Fibroblast of lung (primary cell): Measurements from ENCODE around the gene MRPL39.

ENCODE experiments used
- EZH2 ChIP-seq: IDR thresholded peaks from 2 replicates; pipeline ENCODE4 v1.5.1; 2012; ENCODE audit warnings: low read length, control low read depth, mild to moderate bottlenecking; ENCODE audit errors: missing control alignments
- TF ChIP-seq, protein P1 (sequence below), 2 donors: IDR thresholded peaks in 1 of 2; conservative IDR thresholded peaks in 1 of 2; 1 replicate in 1 of 2; 2 replicates in 1 of 2; pipeline ENCODE4 v1.5.1; 2011 to 2012; ENCODE audit warnings: low read length in 2 of 2, control low read depth in 1 of 2, inconsistent platforms in 1 of 2, low read depth in 1 of 2, mild to moderate bottlenecking in 1 of 2

DNA sequence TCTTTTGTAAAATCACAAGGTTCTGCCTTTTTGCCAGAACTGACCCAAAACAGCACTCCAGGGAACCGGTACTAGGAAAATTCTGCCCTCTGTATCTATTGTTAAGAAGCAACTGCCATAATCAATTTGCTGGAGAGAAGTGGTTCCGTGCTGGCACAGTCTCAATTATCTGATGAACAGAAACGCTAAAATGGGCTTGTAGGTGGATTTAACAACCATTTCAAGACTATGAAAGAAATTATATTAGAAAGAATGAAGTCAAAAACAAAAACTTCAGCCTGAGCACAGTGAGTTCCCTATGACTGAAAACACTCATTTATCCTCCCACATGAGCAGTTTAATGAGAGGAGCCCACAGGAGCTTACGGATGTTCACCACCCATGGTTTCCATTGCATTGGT lies 36.2 kb upstream of the MRPL39 start:
- TF ChIP-seq EZH2 = no peak
- TF ChIP-seq, protein P1, sequence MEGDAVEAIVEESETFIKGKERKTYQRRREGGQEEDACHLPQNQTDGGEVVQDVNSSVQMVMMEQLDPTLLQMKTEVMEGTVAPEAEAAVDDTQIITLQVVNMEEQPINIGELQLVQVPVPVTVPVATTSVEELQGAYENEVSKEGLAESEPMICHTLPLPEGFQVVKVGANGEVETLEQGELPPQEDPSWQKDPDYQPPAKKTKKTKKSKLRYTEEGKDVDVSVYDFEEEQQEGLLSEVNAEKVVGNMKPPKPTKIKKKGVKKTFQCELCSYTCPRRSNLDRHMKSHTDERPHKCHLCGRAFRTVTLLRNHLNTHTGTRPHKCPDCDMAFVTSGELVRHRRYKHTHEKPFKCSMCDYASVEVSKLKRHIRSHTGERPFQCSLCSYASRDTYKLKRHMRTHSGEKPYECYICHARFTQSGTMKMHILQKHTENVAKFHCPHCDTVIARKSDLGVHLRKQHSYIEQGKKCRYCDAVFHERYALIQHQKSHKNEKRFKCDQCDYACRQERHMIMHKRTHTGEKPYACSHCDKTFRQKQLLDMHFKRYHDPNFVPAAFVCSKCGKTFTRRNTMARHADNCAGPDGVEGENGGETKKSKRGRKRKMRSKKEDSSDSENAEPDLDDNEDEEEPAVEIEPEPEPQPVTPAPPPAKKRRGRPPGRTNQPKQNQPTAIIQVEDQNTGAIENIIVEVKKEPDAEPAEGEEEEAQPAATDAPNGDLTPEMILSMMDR (conservative IDR thresholded peaks at IDR 0.05 in 1 of 2, IDR thresholded peaks at IDR 0.05 in 1 of 2; ENCODE audit: low read depth in 1 of 2, low read length in 2 of 2) = no peak
